ENCODE measurements around the gene KIF11. TPM values are rescaled to one million over a fixed set of nuclear protein-coding genes. Genes with fewer than 3 reads are reported as not detected.
A peak's percentile ranks its signal among the peaks of the same experiment; 100 is the strongest.

The KIF11 gene
- total and polyA plus RNA-seq, 9 of the 15 experiments (the other 6 are each of a cell fraction or from before 2014, with no cell fraction given) = 11.3 to 54.4 (median 29.2) TPM

GRCh38 chr10:92696606-92697383 is 103.9 kb downstream of the KIF11 start (continued):
- no peak for TF ChIP-seq JUNB (CRISPR knock-in tag; conservative IDR thresholded peaks at IDR 0.05)
- TF ChIP-seq SMAD4 (CRISPR knock-in tag; conservative IDR thresholded peaks at IDR 0.05) = no peak; the same call in 1 of the 2 replicates
- TF ChIP-seq SRF (CRISPR knock-in tag; IDR thresholded peaks at IDR 0.05) = 0 out of 4 replicates have a peak, but pooled peaks of 1 of the 2 experiments have one; percentile 16
- TF ChIP-seq ZBTB8A (IDR thresholded peaks at IDR 0.05; ENCODE audit: partially characterized antibody) = no peak
- TF ChIP-seq HBP1 (CRISPR knock-in tag; IDR thresholded peaks at IDR 0.05) = no peak
- no peak for TF ChIP-seq TSC22D4 (tag; IDR thresholded peaks at IDR 0.05)
- TF ChIP-seq TEAD1 (CRISPR knock-in tag; IDR thresholded peaks at IDR 0.05) = peak in 1 of 2 experiments; percentile 19; a peak in 1 of 4 replicates
- TF ChIP-seq, protein P1, sequence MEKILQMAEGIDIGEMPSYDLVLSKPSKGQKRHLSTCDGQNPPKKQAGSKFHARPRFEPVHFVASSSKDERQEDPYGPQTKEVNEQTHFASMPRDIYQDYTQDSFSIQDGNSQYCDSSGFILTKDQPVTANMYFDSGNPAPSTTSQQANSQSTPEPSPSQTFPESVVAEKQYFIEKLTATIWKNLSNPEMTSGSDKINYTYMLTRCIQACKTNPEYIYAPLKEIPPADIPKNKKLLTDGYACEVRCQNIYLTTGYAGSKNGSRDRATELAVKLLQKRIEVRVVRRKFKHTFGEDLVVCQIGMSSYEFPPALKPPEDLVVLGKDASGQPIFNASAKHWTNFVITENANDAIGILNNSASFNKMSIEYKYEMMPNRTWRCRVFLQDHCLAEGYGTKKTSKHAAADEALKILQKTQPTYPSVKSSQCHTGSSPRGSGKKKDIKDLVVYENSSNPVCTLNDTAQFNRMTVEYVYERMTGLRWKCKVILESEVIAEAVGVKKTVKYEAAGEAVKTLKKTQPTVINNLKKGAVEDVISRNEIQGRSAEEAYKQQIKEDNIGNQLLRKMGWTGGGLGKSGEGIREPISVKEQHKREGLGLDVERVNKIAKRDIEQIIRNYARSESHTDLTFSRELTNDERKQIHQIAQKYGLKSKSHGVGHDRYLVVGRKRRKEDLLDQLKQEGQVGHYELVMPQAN (IDR thresholded peaks at IDR 0.05; ENCODE audit: borderline replicate concordance) = 0 out of 2 replicates have a peak, but pooled peaks have one; percentile 12
- no peak for TF ChIP-seq ZNF134 (CRISPR knock-in tag; conservative IDR thresholded peaks at IDR 0.05)
- no peak for TF ChIP-seq RFX1 (IDR thresholded peaks at IDR 0.05)
- TF ChIP-seq, protein P2, sequence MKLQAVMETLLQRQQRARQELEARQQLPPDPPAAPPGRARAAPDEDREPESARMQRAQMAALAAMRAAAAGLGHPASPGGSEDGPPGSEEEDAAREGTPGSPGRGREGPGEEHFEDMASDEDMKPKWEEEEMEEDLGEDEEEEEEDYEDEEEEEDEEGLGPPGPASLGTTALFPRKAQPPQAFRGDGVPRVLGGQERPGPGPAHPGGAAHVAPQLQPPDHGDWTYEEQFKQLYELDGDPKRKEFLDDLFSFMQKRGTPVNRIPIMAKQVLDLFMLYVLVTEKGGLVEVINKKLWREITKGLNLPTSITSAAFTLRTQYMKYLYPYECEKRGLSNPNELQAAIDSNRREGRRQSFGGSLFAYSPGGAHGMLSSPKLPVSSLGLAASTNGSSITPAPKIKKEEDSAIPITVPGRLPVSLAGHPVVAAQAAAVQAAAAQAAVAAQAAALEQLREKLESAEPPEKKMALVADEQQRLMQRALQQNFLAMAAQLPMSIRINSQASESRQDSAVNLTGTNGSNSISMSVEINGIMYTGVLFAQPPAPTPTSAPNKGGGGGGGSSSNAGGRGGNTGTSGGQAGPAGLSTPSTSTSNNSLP (IDR thresholded peaks at IDR 0.05; ENCODE audit: borderline replicate concordance, low read depth, low read length) = 0 out of 2 replicates have a peak, but pooled peaks have one; percentile 30
- no peak for TF ChIP-seq ZSCAN29 (IDR thresholded peaks at IDR 0.05)
- TF ChIP-seq GTF3C2 (IDR thresholded peaks at IDR 0.05; ENCODE audit: borderline replicate concordance, extremely low read depth, insufficient read length) = no peak
- TF ChIP-seq PRPF4 (IDR thresholded peaks at IDR 0.05; ENCODE audit: insufficient read depth, low read depth, low read length, poor library complexity, severe bottlenecking) = no peak
- no peak for TF ChIP-seq ZNF445 (CRISPR knock-in tag; IDR thresholded peaks at IDR 0.05; ENCODE audit: low read depth)
- TF ChIP-seq, protein P3, sequence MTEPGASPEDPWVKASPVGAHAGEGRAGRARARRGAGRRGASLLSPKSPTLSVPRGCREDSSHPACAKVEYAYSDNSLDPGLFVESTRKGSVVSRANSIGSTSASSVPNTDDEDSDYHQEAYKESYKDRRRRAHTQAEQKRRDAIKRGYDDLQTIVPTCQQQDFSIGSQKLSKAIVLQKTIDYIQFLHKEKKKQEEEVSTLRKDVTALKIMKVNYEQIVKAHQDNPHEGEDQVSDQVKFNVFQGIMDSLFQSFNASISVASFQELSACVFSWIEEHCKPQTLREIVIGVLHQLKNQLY (CRISPR knock-in tag; conservative IDR thresholded peaks at IDR 0.05) = no peak
- no peak for TF ChIP-seq ESRRA (IDR thresholded peaks at IDR 0.05; ENCODE audit: borderline replicate concordance, low read depth)

Data from K562 (cell line).